Body of pancreas (tissue), 4 donors: Measurements from ENCODE around the gene CCL19.

Source experiments
- CTCF ChIP-seq, 7 experiments: fragments of 450-650 bp in 4 of 7; fragments of 200-600 bp in 3 of 7; sonication (generic) in 3 of 7; IDR thresholded peaks; one replicate each; pipeline ENCODE4 v1.5.1; 2016 to 2019; ENCODE audit warnings: antibody characterized with exemption in 7 of 7
- POLR2A ChIP-seq, 3 donors: fragments of 450-650 bp; IDR thresholded peaks; one replicate each; pipeline ENCODE4 v1.6.1; 2016; ENCODE audit warnings: antibody characterized with exemption in 3 of 3, mild to moderate bottlenecking in 2 of 3

- TF ChIP-seq CTCF (IDR thresholded peaks at IDR 0.05) (no peak), POLR2A (IDR thresholded peaks at IDR 0.05) (no peak)
These were observed 5.5 kb downstream of the CCL19 start for GRCh38 chr9:34685591-34685990.
